Effector memory CD8-positive, alpha-beta T cell (primary cell): ENCODE results near the gene WWOX.
"Not testable (repeated sequence)": the region's sequence is repeated elsewhere in the genome, so short reads cannot be mapped to it uniquely, and the experiment has no call there.

Experiments
- ATAC-seq: fragments of 150-1000 bp; cut with Tn5 transposase; replicated peaks from 2 replicates; pipeline ENCODE4 v1.10.0; 2021; ENCODE audit warnings: mild to moderate bottlenecking, moderate library complexity
- DNase-seq, 3 experiments: peaks; one replicate each; pipeline ENCODE4 v3.0.0; 2021
- H3K27ac Mint-ChIP-seq, 2 donors: one replicate each; pipeline ENCODE4 v1.8.0; 2022; ENCODE audit warnings: mild to moderate bottlenecking in 2 of 2, mixed read lengths in 2 of 2, moderate library complexity in 2 of 2
- H3K27me3 Mint-ChIP-seq, 2 donors: one replicate each; pipeline ENCODE4 v1.8.0; 2022; ENCODE audit warnings: mixed read lengths in 2 of 2
- H3K36me3 Mint-ChIP-seq: one replicate; pipeline ENCODE4 v1.8.0; 2022; ENCODE audit warnings: mild to moderate bottlenecking, moderate library complexity, mixed read lengths; ENCODE audit not compliant: insufficient read depth
- H3K4me1 Mint-ChIP-seq, 2 donors: one replicate each; pipeline ENCODE4 v1.8.0; 2022; ENCODE audit warnings: low read depth in 2 of 2, mixed read lengths in 2 of 2
- H3K4me3 Mint-ChIP-seq, 2 donors: one replicate each; pipeline ENCODE4 v1.8.0; 2022; ENCODE audit warnings: mild to moderate bottlenecking in 2 of 2, mixed read lengths in 2 of 2, moderate library complexity in 2 of 2
- H3K9me3 Mint-ChIP-seq, 2 donors: one replicate each; pipeline ENCODE4 v1.8.0; 2022; ENCODE audit warnings: mixed read lengths in 2 of 2
- total RNA-seq, 9 experiments: gene quantifications; one replicate each; lab custom pipeline; 2026; lab: John Stamatoyannopoulos, UW

WWOX gene
- total RNA-seq: 10.4 to 56.1 (median 21.5) reads per million in 9 experiments

- H3K4me1 Mint-ChIP-seq: peaks cover 23% of the 10 kb centered on the region in 2 donors
- ATAC-seq: peak; percentile 92
Observed at GRCh38 chr16:78099271-78100111, at the start of gene WWOX. WWOX (plus strand) TSS chr16:78099654.

GRCh38 chr16:78050734-78051400 lies 48.6 kb upstream of the WWOX start:
- Mint-ChIP-seq H3K27me3 (peaks cover 33 to 50% of the 10 kb centered on the region in 2 donors), H3K27ac (no peak overlapping the region), H3K9me3 (no peaks in the 10 kb centered on the region), H3K4me1 (no peaks in the 10 kb centered on the region), H3K36me3 (no peaks in the 10 kb centered on the region), H3K4me3 (no peak overlapping the region)
- ATAC-seq (no peak), DNase-seq (no peak)

More at GRCh38 chr16:78099271-78100111, at the start of gene WWOX:
- Mint-ChIP-seq H3K9me3 (no peaks in the 10 kb centered on the region), H3K4me3 (peak within 1 kb of the TSS; percentile 92 to 93), H3K27me3 (peaks cover 3 to 13% of the 10 kb centered on the region in 2 donors), H3K27ac (peak within 1 kb of the TSS; percentile 91 to 98), H3K36me3 (peaks cover 5% of the 10 kb centered on the region)
- DNase-seq: peak; percentile 94 to 96 (median 96)

- no peak for ATAC-seq
- H3K4me1 Mint-ChIP-seq: no peaks in the 10 kb centered on the region
Observed at GRCh38 chr16:78057803-78058564, 41.5 kb upstream of the WWOX start.

DNA sequence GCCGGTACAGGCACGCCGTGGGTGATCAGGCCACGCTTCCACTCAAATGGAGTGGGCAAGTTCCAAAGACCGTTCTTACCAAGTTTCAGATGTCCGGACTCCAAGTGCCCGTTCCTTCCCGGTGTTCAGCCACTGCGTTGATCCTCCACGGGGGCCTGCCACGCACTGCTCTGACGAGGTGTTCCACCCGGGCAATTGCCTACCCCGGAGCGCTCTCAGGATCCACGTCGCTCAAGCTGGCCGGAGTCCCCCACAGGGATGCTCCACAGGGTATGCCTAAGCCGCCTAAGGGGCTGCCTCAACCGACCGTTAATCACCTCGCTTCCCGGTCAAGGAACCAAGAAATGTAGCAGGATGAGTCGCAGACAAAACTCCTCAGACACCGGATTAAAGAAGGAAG lies 39.6 kb upstream of the WWOX start:
- DNase-seq, H3K27ac Mint-ChIP-seq, H3K4me3 Mint-ChIP-seq, H3K4me1 Mint-ChIP-seq, H3K36me3 Mint-ChIP-seq, ATAC-seq, H3K9me3 Mint-ChIP-seq: not testable (repeated sequence)
- H3K27me3 Mint-ChIP-seq: peaks cover 33 to 44% of the 10 kb centered on the region in 2 donors

More at GRCh38 chr16:78057803-78058564, 41.5 kb upstream of the WWOX start:
- Mint-ChIP-seq H3K9me3 (no peaks in the 10 kb centered on the region), H3K27ac (no peak overlapping the region), H3K36me3 (no peaks in the 10 kb centered on the region), H3K27me3 (peaks cover 41 to 56% of the 10 kb centered on the region in 2 donors), H3K4me3 (no peak overlapping the region)
- DNase-seq: no peak

- ATAC-seq: no peak
- Mint-ChIP-seq H3K27me3 (peaks cover 36 to 47% of the 10 kb centered on the region in 2 donors), H3K27ac (no peak overlapping the region), H3K9me3 (no peaks in the 10 kb centered on the region), H3K4me1 (peaks cover 0 to under 1% of the 10 kb centered on the region in 2 donors), H3K36me3 (no peaks in the 10 kb centered on the region), H3K4me3 (no peak overlapping the region)
- no peak for DNase-seq
Observed at GRCh38 chr16:78060295-78060694, 39.2 kb upstream of the WWOX start.

GRCh38 chr16:78060809-78061208 lies 38.6 kb upstream of the WWOX start:
- H3K4me3 Mint-ChIP-seq: no peak overlapping the region

DNA sequence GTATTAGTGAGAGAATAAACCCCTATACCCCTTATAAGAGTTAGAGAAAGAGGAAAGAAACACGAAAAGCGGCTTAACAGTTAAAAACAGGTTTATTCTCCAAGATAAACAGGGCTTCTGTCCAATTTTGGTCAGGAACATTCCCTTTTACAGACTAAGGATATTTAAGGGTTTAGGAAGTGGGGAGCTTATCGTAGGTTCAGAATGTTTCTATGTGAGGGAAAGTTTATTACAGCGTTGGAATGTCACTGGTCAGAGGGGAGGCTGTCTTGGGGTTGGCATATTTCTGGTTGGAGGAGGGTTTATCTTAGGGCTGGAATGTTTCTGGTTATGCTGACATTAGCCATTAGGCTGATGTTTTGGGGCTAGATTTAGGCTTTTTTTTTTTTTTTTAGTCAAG lies 34.1 kb upstream of the WWOX start:
- ATAC-seq (no peak), DNase-seq (no peak)
- Mint-ChIP-seq H3K4me3 (no peak overlapping the region), H3K27ac (no peak overlapping the region), H3K27me3 (peaks cover 18 to 26% of the 10 kb centered on the region in 2 donors), H3K9me3 (no peaks in the 10 kb centered on the region), H3K4me1 (peaks cover 0 to 4% of the 10 kb centered on the region in 2 donors), H3K36me3 (no peaks in the 10 kb centered on the region)

More at GRCh38 chr16:78060809-78061208, 38.6 kb upstream of the WWOX start:
- no peak for ATAC-seq
- H3K36me3 Mint-ChIP-seq: no peaks in the 10 kb centered on the region
- H3K9me3 Mint-ChIP-seq: no peaks in the 10 kb centered on the region
- H3K27ac Mint-ChIP-seq: no peak overlapping the region
- peaks cover 41 to 49% of the 10 kb centered on the region in 2 donors for H3K27me3 Mint-ChIP-seq
- no peak for DNase-seq
- H3K4me1 Mint-ChIP-seq: peaks cover 0 to 4% of the 10 kb centered on the region in 2 donors

GRCh38 chr16:78069913-78070312 lies 29.5 kb upstream of the WWOX start:
- Mint-ChIP-seq H3K4me1 (peaks cover 0 to 4% of the 10 kb centered on the region in 2 donors), H3K36me3 (no peaks in the 10 kb centered on the region), H3K9me3 (no peaks in the 10 kb centered on the region), H3K27me3 (peaks cover 26 to 39% of the 10 kb centered on the region in 2 donors), H3K27ac (no peak overlapping the region), H3K4me3 (no peak overlapping the region)
- DNase-seq (no peak), ATAC-seq (no peak)

- Mint-ChIP-seq H3K4me1 (no peaks in the 10 kb centered on the region), H3K27ac (no peak overlapping the region), H3K27me3 (peaks cover 15 to 24% of the 10 kb centered on the region in 2 donors), H3K9me3 (no peaks in the 10 kb centered on the region), H3K36me3 (no peaks in the 10 kb centered on the region), H3K4me3 (no peak overlapping the region)
- ATAC-seq (no peak), DNase-seq (no peak)
Observed at GRCh38 chr16:78072275-78072674, 27.2 kb upstream of the WWOX start.

GRCh38 chr16:78075800-78076199 lies 23.7 kb upstream of the WWOX start:
- H3K36me3 Mint-ChIP-seq: no peaks in the 10 kb centered on the region
- no peaks in the 10 kb centered on the region for H3K4me1 Mint-ChIP-seq
- H3K27ac Mint-ChIP-seq: no peak overlapping the region
- no peaks in the 10 kb centered on the region for H3K9me3 Mint-ChIP-seq
- no peak for ATAC-seq
- DNase-seq: no peak
- H3K27me3 Mint-ChIP-seq: peaks cover 16 to 32% of the 10 kb centered on the region in 2 donors
- no peak overlapping the region for H3K4me3 Mint-ChIP-seq

GRCh38 chr16:78081341-78081740 lies 18.1 kb upstream of the WWOX start:
- Mint-ChIP-seq H3K27me3 (peaks cover 30 to 35% of the 10 kb centered on the region in 2 donors), H3K9me3 (no peaks in the 10 kb centered on the region), H3K4me3 (no peak overlapping the region), H3K27ac (no peak overlapping the region), H3K36me3 (no peaks in the 10 kb centered on the region), H3K4me1 (no peaks in the 10 kb centered on the region)
- no peak for DNase-seq
- ATAC-seq: no peak

- Mint-ChIP-seq H3K4me3 (no peak overlapping the region), H3K9me3 (no peaks in the 10 kb centered on the region), H3K27ac (no peak overlapping the region), H3K27me3 (peaks cover 17 to 38% of the 10 kb centered on the region in 2 donors), H3K4me1 (no peaks in the 10 kb centered on the region), H3K36me3 (no peaks in the 10 kb centered on the region)
- DNase-seq (no peak), ATAC-seq (no peak)
Observed at GRCh38 chr16:78091419-78091818, 8.0 kb upstream of the WWOX start.

DNA sequence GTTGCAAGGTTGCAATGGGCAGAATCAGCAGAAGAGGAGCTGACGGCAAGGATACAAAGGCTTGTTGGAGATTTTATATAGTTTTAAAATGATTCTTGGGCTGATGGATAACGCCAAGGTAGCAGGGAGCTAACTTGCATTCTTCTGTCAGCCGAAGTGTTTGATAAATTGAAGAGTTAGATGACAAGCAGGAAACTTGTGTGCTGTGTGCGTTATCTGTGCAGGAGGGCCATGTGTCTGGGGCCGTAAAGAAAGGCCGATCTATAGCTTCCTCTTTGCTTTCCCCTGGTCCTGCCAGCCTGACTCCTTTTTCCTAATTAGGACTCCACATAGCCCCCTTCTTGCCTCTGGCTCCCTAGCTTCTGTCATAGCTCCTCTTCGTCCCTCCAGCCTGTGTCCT lies 6.7 kb upstream of the WWOX start:
- H3K4me3 Mint-ChIP-seq: no peak overlapping the region
- H3K36me3 Mint-ChIP-seq: no peaks in the 10 kb centered on the region
- ATAC-seq (no peak), DNase-seq (no peak)
- peaks cover 17 to 38% of the 10 kb centered on the region in 2 donors for H3K27me3 Mint-ChIP-seq
- H3K9me3 Mint-ChIP-seq: no peaks in the 10 kb centered on the region
- no peaks in the 10 kb centered on the region for H3K4me1 Mint-ChIP-seq
- H3K27ac Mint-ChIP-seq: no peak overlapping the region
